ENCODE measurements around the gene MEIKIN.
A peak's percentile ranks its signal among the peaks of the same experiment; 100 is the strongest.

Gene MEIKIN

DNA sequence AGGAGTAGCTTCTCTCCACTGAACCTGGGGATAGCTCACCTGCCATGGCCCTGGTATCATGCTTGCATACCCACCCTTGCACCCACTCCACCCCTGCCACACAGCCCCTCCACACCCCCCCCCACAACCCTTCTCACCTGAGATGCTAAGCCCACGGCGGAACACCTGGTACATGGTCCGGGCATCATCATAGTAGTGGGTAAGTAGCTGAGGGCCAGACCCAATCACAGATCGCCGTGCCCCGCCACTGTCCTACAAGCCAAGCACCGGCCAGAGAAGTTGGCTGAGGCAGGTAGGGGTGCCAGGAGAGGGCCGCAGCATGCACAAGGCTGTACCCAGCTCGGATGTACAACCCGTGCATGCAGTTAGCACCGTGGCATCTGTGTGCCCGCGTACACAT, 45.3 kb upstream of the MEIKIN start:
- no peak overlapping the region for H3K27ac ChIP-seq (ENCODE audit: insufficient read depth in 1 of 2, low read depth in 1 of 2, low read length in 2 of 2, poor library complexity in 1 of 2, severe bottlenecking in 2 of 2)
- H3K27me3 ChIP-seq (replicated peaks in 2 of 5; ENCODE audit: control insufficient read depth in 4 of 5, insufficient read depth in 5 of 5, low read length in 4 of 5) = peaks cover 0 to 3% (median 0%) of the 10 kb centered on the region in 5 experiments
- no peak for DNase-seq
- CTCF ChIA-PET = interaction anchor here (0.6 kb wide), 1 partner anchor 18 kb away, joined by 3 read pairs; no protein-coding TSS in a partner anchor
- no peaks in the 10 kb centered on the region for H3K36me3 ChIP-seq (ENCODE audit: control insufficient read depth in 4 of 4, insufficient read depth in 4 of 4, low read length in 3 of 4)
- no peaks in the 10 kb centered on the region for H3K9me3 ChIP-seq (ENCODE audit: control extremely low read depth in 1 of 5, control insufficient read depth in 4 of 5, insufficient read depth in 2 of 5, low read depth in 1 of 5, low read length in 4 of 5)
- no peak overlapping the region for H3K4me3 ChIP-seq (ENCODE audit: control insufficient read depth in 1 of 7, extremely low read depth in 1 of 7, insufficient read depth in 4 of 7, low read depth in 2 of 7, low read length in 6 of 7)
- POLR2A ChIA-PET = no interaction called here
- WGBS (ENCODE audit: insufficient coverage) = 97% methylated on average over 11 of the region's 13 CpGs
- H3K4me1 ChIP-seq (ENCODE audit: control extremely low read depth in 1 of 4, control insufficient read depth in 4 of 4, insufficient read depth in 4 of 4, low read length in 3 of 4) = peaks cover 0 to under 1% (median 0%) of the 10 kb centered on the region in 4 experiments

GRCh38 chr5:131988601-131989000, 43.1 kb upstream of the MEIKIN start:
- POLR2A ChIA-PET = no interaction called here
- H3K27ac ChIP-seq (ENCODE audit: insufficient read depth in 1 of 2, low read depth in 1 of 2, low read length in 2 of 2, poor library complexity in 1 of 2, severe bottlenecking in 2 of 2) = no peak overlapping the region
- H3K4me3 ChIP-seq (ENCODE audit: control insufficient read depth in 1 of 7, extremely low read depth in 1 of 7, insufficient read depth in 4 of 7, low read depth in 2 of 7, low read length in 6 of 7) = no peak overlapping the region
- H3K9me3 ChIP-seq (ENCODE audit: control extremely low read depth in 1 of 5, control insufficient read depth in 4 of 5, insufficient read depth in 2 of 5, low read depth in 1 of 5, low read length in 4 of 5) = no peaks in the 10 kb centered on the region
- no peaks in the 10 kb centered on the region for H3K27me3 ChIP-seq (replicated peaks in 2 of 5; ENCODE audit: control insufficient read depth in 4 of 5, insufficient read depth in 5 of 5, low read length in 4 of 5)
- CTCF ChIA-PET = interaction anchor here (0.8 kb wide), 1 partner anchor 25 kb away, joined by 3 read pairs; no protein-coding TSS in a partner anchor
- no peaks in the 10 kb centered on the region for H3K4me1 ChIP-seq (ENCODE audit: control extremely low read depth in 1 of 4, control insufficient read depth in 4 of 4, insufficient read depth in 4 of 4, low read length in 3 of 4)
- no peak for DNase-seq
- no peaks in the 10 kb centered on the region for H3K36me3 ChIP-seq (ENCODE audit: control insufficient read depth in 4 of 4, insufficient read depth in 4 of 4, low read length in 3 of 4)
- WGBS (ENCODE audit: insufficient coverage) = 94% methylated on average over 3 of the region's 6 CpGs

GRCh38 chr5:131987251-131987650, 41.8 kb upstream of the MEIKIN start:
- no peak for DNase-seq
- H3K9me3 ChIP-seq (ENCODE audit: control extremely low read depth in 1 of 5, control insufficient read depth in 4 of 5, insufficient read depth in 2 of 5, low read depth in 1 of 5, low read length in 4 of 5) = no peaks in the 10 kb centered on the region
- WGBS (ENCODE audit: insufficient coverage) = 94% methylated on average over 3 of the region's 3 CpGs
- H3K4me1 ChIP-seq (ENCODE audit: control extremely low read depth in 1 of 4, control insufficient read depth in 4 of 4, insufficient read depth in 4 of 4, low read length in 3 of 4) = no peaks in the 10 kb centered on the region
- H3K36me3 ChIP-seq (ENCODE audit: control insufficient read depth in 4 of 4, insufficient read depth in 4 of 4, low read length in 3 of 4) = no peaks in the 10 kb centered on the region
- no peak overlapping the region for H3K4me3 ChIP-seq (ENCODE audit: control insufficient read depth in 1 of 7, extremely low read depth in 1 of 7, insufficient read depth in 4 of 7, low read depth in 2 of 7, low read length in 6 of 7)
- no peaks in the 10 kb centered on the region for H3K27me3 ChIP-seq (replicated peaks in 2 of 5; ENCODE audit: control insufficient read depth in 4 of 5, insufficient read depth in 5 of 5, low read length in 4 of 5)
- H3K27ac ChIP-seq (ENCODE audit: insufficient read depth in 1 of 2, low read depth in 1 of 2, low read length in 2 of 2, poor library complexity in 1 of 2, severe bottlenecking in 2 of 2) = no peak overlapping the region
- POLR2A ChIA-PET = no interaction called here
- CTCF ChIA-PET = interaction anchor here (1.0 kb wide), 1 partner anchor 9 kb away, joined by 3 read pairs; no protein-coding TSS in a partner anchor

DNA sequence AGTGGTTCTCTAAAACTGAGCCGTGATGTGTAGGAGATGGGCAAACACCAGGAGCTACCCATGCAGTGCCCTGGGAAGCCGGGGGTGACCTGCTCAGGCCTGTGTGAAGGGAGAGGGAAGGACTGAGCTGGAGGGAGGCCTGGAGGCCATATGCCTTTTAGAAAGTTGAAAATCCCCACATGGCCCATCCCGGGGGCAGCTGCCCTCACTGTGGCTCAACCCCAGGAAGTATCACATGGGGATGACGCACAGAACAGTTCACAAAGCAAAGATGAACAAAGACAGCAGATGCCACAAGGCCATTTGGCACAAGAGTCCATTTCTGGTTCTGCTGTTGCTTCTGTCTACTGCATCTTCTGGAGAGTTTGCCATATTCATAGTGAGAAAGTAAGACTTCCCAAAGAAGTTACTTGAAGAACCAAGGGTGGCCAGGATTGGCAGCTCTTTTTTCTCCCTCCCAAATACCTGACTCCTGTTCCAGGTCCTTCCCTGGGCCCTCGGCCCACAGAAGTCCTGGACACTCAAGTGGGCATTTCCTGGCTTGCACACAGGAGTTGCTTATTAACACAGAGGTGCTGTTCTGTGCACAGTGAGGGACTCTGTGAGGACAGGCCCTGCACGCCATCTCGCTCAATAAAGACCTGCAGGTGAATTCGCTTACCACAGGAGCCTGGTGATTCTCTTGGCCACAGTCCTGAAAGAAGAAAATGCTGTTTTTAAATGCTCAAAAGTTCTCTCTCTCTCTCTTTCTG, 40.9 kb upstream of the MEIKIN start:
- ChIA-PET CTCF (interaction anchor here (1.2 to 1.4 kb wide), 2 partner anchors 10 to 15 kb away, joined by 3 to 4 read pairs; no protein-coding TSS in a partner anchor), POLR2A (no interaction called here)
- no peak overlapping the region for H3K27ac ChIP-seq (ENCODE audit: insufficient read depth in 1 of 2, low read depth in 1 of 2, low read length in 2 of 2, poor library complexity in 1 of 2, severe bottlenecking in 2 of 2)
- 94% methylated on average over 6 of the region's 8 CpGs for WGBS (ENCODE audit: insufficient coverage)
- H3K36me3 ChIP-seq (ENCODE audit: control insufficient read depth in 4 of 4, insufficient read depth in 4 of 4, low read length in 3 of 4) = no peaks in the 10 kb centered on the region
- no peak overlapping the region for H3K4me3 ChIP-seq (ENCODE audit: control insufficient read depth in 1 of 7, extremely low read depth in 1 of 7, insufficient read depth in 4 of 7, low read depth in 2 of 7, low read length in 6 of 7)
- no peak for DNase-seq
- H3K27me3 ChIP-seq (replicated peaks in 2 of 5; ENCODE audit: control insufficient read depth in 4 of 5, insufficient read depth in 5 of 5, low read length in 4 of 5) = no peaks in the 10 kb centered on the region
- no peaks in the 10 kb centered on the region for H3K9me3 ChIP-seq (ENCODE audit: control extremely low read depth in 1 of 5, control insufficient read depth in 4 of 5, insufficient read depth in 2 of 5, low read depth in 1 of 5, low read length in 4 of 5)
- no peaks in the 10 kb centered on the region for H3K4me1 ChIP-seq (ENCODE audit: control extremely low read depth in 1 of 4, control insufficient read depth in 4 of 4, insufficient read depth in 4 of 4, low read length in 3 of 4)

GRCh38 chr5:131984956-131985665, 39.6 kb upstream of the MEIKIN start:
- DNase-seq = no peak
- no peak overlapping the region for H3K27ac ChIP-seq (ENCODE audit: insufficient read depth in 1 of 2, low read depth in 1 of 2, low read length in 2 of 2, poor library complexity in 1 of 2, severe bottlenecking in 2 of 2)
- no peak overlapping the region for H3K4me3 ChIP-seq (ENCODE audit: control insufficient read depth in 1 of 7, extremely low read depth in 1 of 7, insufficient read depth in 4 of 7, low read depth in 2 of 7, low read length in 6 of 7)
- no peaks in the 10 kb centered on the region for H3K4me1 ChIP-seq (ENCODE audit: control extremely low read depth in 1 of 4, control insufficient read depth in 4 of 4, insufficient read depth in 4 of 4, low read length in 3 of 4)
- no peaks in the 10 kb centered on the region for H3K36me3 ChIP-seq (ENCODE audit: control insufficient read depth in 4 of 4, insufficient read depth in 4 of 4, low read length in 3 of 4)
- no peaks in the 10 kb centered on the region for H3K27me3 ChIP-seq (replicated peaks in 2 of 5; ENCODE audit: control insufficient read depth in 4 of 5, insufficient read depth in 5 of 5, low read length in 4 of 5)
- ChIA-PET POLR2A (no interaction called here), CTCF (interaction anchor here (1.2 to 1.4 kb wide), 2 partner anchors 11 to 16 kb away, joined by 3 to 4 read pairs; no protein-coding TSS in a partner anchor)
- WGBS (ENCODE audit: insufficient coverage) = 100% methylated on average over 5 of the region's 8 CpGs
- H3K9me3 ChIP-seq (ENCODE audit: control extremely low read depth in 1 of 5, control insufficient read depth in 4 of 5, insufficient read depth in 2 of 5, low read depth in 1 of 5, low read length in 4 of 5) = no peaks in the 10 kb centered on the region

- ChIA-PET CTCF (interaction anchor here (0.9 to 2.9 kb wide), 4 partner anchors 9 to 24 kb away, joined by 3 to 11 read pairs (median 3); no protein-coding TSS in a partner anchor), POLR2A (interaction anchor here (0.6 kb wide), 1 partner anchor 10 kb away, joined by 3 read pairs; no protein-coding TSS in a partner anchor)
- Histone ChIP-seq H3K9me3 (ENCODE audit: control extremely low read depth in 1 of 5, control insufficient read depth in 4 of 5, insufficient read depth in 2 of 5, low read depth in 1 of 5, low read length in 4 of 5) (no peaks in the 10 kb centered on the region), H3K27ac (ENCODE audit: insufficient read depth in 1 of 2, low read depth in 1 of 2, low read length in 2 of 2, poor library complexity in 1 of 2, severe bottlenecking in 2 of 2) (no peak overlapping the region), H3K4me1 (ENCODE audit: control extremely low read depth in 1 of 4, control insufficient read depth in 4 of 4, insufficient read depth in 4 of 4, low read length in 3 of 4) (no peaks in the 10 kb centered on the region), H3K27me3 (replicated peaks in 2 of 5; ENCODE audit: control insufficient read depth in 4 of 5, insufficient read depth in 5 of 5, low read length in 4 of 5) (no peaks in the 10 kb centered on the region), H3K4me3 (ENCODE audit: control insufficient read depth in 1 of 7, extremely low read depth in 1 of 7, insufficient read depth in 4 of 7, low read depth in 2 of 7, low read length in 6 of 7) (no peak overlapping the region), H3K36me3 (ENCODE audit: control insufficient read depth in 4 of 4, insufficient read depth in 4 of 4, low read length in 3 of 4) (no peaks in the 10 kb centered on the region)
- WGBS (ENCODE audit: insufficient coverage) = 100% methylated on average over 2 of the region's 2 CpGs
- DNase-seq = peak in 2 of 3 donors; percentile 29 to 44
These were observed 37.8 kb upstream of the MEIKIN start for GRCh38 chr5:131983244-131983771.

Measured in common myeloid progenitor, CD34-positive (primary cell).